H1 (cell line): Measurements from ENCODE around the gene KCNQ1. TPM values are rescaled to one million over a fixed set of nuclear protein-coding genes. Genes with fewer than 3 reads are reported as not detected.

Experiments
- BCL11A ChIP-seq, 2 experiments: IDR thresholded peaks; one replicate each; pipeline ENCODE4 v1.6.1; 2011; ENCODE audit warnings: low read depth in 2 of 2, low read length in 2 of 2, mild to moderate bottlenecking in 2 of 2
- EZH2 ChIP-seq: fragments of 200-600 bp; sonication (generic); IDR thresholded peaks from 2 replicates; pipeline ENCODE4 v1.7.1; 2012; ENCODE audit warnings: low read depth, mild to moderate bottlenecking, moderate library complexity, low read length, inconsistent platforms; ENCODE audit not compliant: severe bottlenecking
- KDM4A ChIP-seq: IDR thresholded peaks from one replicate; pipeline ENCODE4 v1.7.1; 2012; ENCODE audit warnings: low read depth, mild to moderate bottlenecking, moderate library complexity, low read length, inconsistent platforms; ENCODE audit not compliant: severe bottlenecking
- RAD21 ChIP-seq, 2 experiments: IDR thresholded peaks in 1 of 2; conservative IDR thresholded peaks in 1 of 2; 2 replicates each; pipeline ENCODE4 v1.6.1; 2011; ENCODE audit warnings: low read depth in 2 of 2, low read length in 2 of 2, improper control_type of control experiment in 1 of 2, inconsistent platforms in 1 of 2, mild to moderate bottlenecking in 1 of 2, moderate library complexity in 1 of 2
- TAF7 ChIP-seq: optimal IDR thresholded peaks from 2 replicates; pipeline ENCODE3; 2011; ENCODE audit warnings: low read depth, mild to moderate bottlenecking, inconsistent platforms, low read length, moderate library complexity, borderline replicate concordance
- TCF12 ChIP-seq: IDR thresholded peaks from 2 replicates; pipeline ENCODE4 v1.6.1; 2011; ENCODE audit warnings: low read depth, mild to moderate bottlenecking, low read length
- ZNF274 ChIP-seq: IDR thresholded peaks from 2 replicates; pipeline ENCODE4 v1.7.0; 2012; ENCODE audit warnings: low read length, borderline replicate concordance; ENCODE audit errors: extremely low read depth
- polyA plus RNA-seq, 7 experiments: library from polyadenylated mRNA; depleted of rRNA in 3 of 7; stranded (reverse) in 5 of 7; unstranded in 2 of 7; fragments of >200 nt in 5 of 7; fragments of 200-250 nt in 2 of 7; gene quantifications; 1 replicate in 5 of 7; 2 replicates in 1 of 7; 4 replicates in 1 of 7; pipeline versions ENCODE4 v1.2.1 to v1.2.3, GENCODE V29; 2011 to 2013; ENCODE audit warnings: missing spikeins in 2 of 7, mixed read lengths in 2 of 7
- total RNA-seq: library from RNA; stranded (reverse); fragmentation: NEBNext Ultra II Directional; extraction: Animal tissue kit (Norgen Biotek cat#: 25700); gene quantifications from 2 replicates; pipeline ENCODE4 v1.2.1, GENCODE V29; 2021
- TF ChIP-seq, protein P1 (sequence below): fragments of 300-600 bp; sonication (generic); IDR thresholded peaks from 2 replicates; pipeline ENCODE4 v1.7.1; 2012; ENCODE audit warnings: low read length, moderate library complexity, mild to moderate bottlenecking, inconsistent platforms; ENCODE audit not compliant: insufficient replicate concordance

The KCNQ1 gene
- total and polyA plus RNA-seq, 2 of the 8 experiments (the other 6 are each of a cell fraction or from before 2014, with no cell fraction given) = 1.9 to 2.0 TPM

- TF ChIP-seq TAF7 (peak; percentile 79), ZNF274 (no peak), RAD21 (IDR thresholded peaks at IDR 0.05 in 1 of 2, conservative IDR thresholded peaks at IDR 0.05 in 1 of 2; ENCODE audit: low read depth in 2 of 2, low read length in 2 of 2) (peak; percentile 99 to 100), BCL11A (IDR thresholded peaks at IDR 0.05; ENCODE audit: low read depth in 2 of 2, low read length in 2 of 2) (no peak), KDM4A (no peak), EZH2 (no peak), TCF12 (0 out of 2 replicates have a peak, but pooled peaks have one; percentile 53)
- TF ChIP-seq, protein P1, sequence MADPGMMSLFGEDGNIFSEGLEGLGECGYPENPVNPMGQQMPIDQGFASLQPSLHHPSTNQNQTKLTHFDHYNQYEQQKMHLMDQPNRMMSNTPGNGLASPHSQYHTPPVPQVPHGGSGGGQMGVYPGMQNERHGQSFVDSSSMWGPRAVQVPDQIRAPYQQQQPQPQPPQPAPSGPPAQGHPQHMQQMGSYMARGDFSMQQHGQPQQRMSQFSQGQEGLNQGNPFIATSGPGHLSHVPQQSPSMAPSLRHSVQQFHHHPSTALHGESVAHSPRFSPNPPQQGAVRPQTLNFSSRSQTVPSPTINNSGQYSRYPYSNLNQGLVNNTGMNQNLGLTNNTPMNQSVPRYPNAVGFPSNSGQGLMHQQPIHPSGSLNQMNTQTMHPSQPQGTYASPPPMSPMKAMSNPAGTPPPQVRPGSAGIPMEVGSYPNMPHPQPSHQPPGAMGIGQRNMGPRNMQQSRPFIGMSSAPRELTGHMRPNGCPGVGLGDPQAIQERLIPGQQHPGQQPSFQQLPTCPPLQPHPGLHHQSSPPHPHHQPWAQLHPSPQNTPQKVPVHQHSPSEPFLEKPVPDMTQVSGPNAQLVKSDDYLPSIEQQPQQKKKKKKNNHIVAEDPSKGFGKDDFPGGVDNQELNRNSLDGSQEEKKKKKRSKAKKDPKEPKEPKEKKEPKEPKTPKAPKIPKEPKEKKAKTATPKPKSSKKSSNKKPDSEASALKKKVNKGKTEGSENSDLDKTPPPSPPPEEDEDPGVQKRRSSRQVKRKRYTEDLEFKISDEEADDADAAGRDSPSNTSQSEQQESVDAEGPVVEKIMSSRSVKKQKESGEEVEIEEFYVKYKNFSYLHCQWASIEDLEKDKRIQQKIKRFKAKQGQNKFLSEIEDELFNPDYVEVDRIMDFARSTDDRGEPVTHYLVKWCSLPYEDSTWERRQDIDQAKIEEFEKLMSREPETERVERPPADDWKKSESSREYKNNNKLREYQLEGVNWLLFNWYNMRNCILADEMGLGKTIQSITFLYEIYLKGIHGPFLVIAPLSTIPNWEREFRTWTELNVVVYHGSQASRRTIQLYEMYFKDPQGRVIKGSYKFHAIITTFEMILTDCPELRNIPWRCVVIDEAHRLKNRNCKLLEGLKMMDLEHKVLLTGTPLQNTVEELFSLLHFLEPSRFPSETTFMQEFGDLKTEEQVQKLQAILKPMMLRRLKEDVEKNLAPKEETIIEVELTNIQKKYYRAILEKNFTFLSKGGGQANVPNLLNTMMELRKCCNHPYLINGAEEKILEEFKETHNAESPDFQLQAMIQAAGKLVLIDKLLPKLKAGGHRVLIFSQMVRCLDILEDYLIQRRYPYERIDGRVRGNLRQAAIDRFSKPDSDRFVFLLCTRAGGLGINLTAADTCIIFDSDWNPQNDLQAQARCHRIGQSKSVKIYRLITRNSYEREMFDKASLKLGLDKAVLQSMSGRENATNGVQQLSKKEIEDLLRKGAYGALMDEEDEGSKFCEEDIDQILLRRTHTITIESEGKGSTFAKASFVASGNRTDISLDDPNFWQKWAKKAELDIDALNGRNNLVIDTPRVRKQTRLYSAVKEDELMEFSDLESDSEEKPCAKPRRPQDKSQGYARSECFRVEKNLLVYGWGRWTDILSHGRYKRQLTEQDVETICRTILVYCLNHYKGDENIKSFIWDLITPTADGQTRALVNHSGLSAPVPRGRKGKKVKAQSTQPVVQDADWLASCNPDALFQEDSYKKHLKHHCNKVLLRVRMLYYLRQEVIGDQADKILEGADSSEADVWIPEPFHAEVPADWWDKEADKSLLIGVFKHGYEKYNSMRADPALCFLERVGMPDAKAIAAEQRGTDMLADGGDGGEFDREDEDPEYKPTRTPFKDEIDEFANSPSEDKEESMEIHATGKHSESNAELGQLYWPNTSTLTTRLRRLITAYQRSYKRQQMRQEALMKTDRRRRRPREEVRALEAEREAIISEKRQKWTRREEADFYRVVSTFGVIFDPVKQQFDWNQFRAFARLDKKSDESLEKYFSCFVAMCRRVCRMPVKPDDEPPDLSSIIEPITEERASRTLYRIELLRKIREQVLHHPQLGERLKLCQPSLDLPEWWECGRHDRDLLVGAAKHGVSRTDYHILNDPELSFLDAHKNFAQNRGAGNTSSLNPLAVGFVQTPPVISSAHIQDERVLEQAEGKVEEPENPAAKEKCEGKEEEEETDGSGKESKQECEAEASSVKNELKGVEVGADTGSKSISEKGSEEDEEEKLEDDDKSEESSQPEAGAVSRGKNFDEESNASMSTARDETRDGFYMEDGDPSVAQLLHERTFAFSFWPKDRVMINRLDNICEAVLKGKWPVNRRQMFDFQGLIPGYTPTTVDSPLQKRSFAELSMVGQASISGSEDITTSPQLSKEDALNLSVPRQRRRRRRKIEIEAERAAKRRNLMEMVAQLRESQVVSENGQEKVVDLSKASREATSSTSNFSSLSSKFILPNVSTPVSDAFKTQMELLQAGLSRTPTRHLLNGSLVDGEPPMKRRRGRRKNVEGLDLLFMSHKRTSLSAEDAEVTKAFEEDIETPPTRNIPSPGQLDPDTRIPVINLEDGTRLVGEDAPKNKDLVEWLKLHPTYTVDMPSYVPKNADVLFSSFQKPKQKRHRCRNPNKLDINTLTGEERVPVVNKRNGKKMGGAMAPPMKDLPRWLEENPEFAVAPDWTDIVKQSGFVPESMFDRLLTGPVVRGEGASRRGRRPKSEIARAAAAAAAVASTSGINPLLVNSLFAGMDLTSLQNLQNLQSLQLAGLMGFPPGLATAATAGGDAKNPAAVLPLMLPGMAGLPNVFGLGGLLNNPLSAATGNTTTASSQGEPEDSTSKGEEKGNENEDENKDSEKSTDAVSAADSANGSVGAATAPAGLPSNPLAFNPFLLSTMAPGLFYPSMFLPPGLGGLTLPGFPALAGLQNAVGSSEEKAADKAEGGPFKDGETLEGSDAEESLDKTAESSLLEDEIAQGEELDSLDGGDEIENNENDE = no peak
Observed at GRCh38 chr11:2532704-2533586, 88.1 kb downstream of the KCNQ1 start (continued).
